Posterior vena cava (tissue), 2 donors: ENCODE results near the gene CDH23. TPM values are rescaled to one million over a fixed set of nuclear protein-coding genes. Genes with fewer than 3 reads are reported as not detected.

ENCODE experiments used
- DNase-seq: peaks from one replicate; pipeline ENCODE4 v3.0.0-alpha.2; 2020; ENCODE audit warnings: low spot score
- intact Hi-C, 2 donors: fragments of 100-400 bp; cut with DNase I; formaldehyde crosslinking; loops; one replicate each; pipeline versions ENCODE4 v1.14.1 to v1.14.2; 2022 to 2023
- total RNA-seq, 2 donors: library from RNA; stranded (reverse); fragmentation: NEBNext Ultra II Directional; extraction: Animal tissue kit (Norgen Biotek cat#: 25700); gene quantifications; one replicate each; pipeline ENCODE4 v1.2.1, GENCODE V29; 2021
- donor health status: DM: yes; HTN: yes; CAD: no.
- donor health status: DM: yes; HTN: yes; CAD: no.

CDH23 gene
- total RNA-seq, 2 donors from 2014 or later, result 24.5 to 43.0 TPM

DNA sequence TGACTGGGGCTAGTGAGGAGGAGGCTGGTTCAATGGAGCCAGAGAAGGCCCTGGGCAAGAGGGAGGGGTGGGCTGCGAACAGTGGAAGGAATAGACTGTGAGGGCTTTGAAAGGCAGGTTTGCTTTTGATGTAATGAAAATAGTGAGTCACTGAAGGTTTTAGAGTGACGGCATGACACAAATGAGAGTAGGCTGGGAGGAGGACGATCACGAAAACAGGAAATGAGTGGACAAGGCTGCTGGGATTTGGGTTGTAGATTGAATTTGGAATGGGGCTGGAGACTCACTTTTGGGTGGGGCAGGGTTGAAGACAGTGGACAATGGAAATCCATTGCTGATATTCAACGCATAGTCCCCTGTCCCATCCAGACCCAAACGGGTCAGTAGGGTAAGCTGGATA lies 139.6 kb downstream of the CDH23 start:
- no peak for DNase-seq
- intact Hi-C loops, result no loop called here

DNA sequence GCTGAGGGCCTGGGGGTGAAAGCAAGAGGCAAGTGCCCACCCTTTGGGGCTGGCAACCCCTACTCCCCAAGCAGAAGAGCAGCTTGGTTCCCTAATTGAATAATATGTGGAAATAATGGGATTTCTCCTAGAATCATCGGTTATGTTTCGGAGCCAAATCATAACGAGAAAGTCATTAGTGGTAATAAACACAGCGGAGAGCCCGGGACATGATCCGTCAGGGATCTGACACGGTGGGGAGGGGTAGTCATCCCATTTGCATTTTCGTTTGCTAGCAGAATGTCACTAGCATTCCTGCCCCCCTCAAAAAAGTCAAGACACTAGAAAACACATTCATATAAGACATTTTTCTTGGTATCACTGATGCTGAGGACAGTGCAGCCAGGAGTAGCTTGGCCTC lies 140.4 kb downstream of the CDH23 start:
- intact Hi-C loops, result no loop called here
- no peak for DNase-seq

GRCh38 chr10:71537681-71538080 lies 141.0 kb downstream of the CDH23 start:
- no peak for DNase-seq
- intact Hi-C loops, result no loop called here

DNA sequence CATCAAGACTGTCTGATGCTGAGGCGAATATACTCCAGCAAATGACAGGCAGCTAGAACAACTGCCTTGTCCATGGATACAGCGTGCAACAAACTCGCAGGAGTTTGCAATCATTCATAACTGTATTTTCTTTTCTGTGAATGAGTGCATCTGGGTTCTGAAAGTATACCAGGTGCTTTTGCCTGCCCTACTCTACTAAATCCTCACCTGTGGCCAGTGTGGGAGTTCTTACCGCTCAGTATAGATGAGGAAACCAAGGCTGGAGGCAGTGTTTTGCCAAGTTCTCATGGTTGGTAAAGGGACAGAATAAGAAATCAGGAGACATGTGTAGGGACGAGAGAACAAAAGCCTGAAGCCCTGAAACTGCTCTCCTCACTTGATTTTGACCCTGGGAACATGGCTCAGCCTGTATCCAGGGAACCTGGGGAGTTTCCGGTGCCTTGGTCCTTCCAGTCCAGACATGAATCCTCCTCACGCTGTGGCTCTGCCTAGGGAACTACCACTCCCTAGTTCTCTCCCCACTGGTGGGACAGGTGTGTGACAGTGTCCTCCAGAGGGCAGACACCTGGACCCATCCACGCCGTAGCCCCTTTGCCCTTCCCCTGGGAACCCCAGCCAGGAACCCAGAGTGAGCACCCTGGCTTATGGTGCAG lies 142.0 kb downstream of the CDH23 start:
- intact Hi-C loops, result no loop called here
- no peak for DNase-seq

DNA sequence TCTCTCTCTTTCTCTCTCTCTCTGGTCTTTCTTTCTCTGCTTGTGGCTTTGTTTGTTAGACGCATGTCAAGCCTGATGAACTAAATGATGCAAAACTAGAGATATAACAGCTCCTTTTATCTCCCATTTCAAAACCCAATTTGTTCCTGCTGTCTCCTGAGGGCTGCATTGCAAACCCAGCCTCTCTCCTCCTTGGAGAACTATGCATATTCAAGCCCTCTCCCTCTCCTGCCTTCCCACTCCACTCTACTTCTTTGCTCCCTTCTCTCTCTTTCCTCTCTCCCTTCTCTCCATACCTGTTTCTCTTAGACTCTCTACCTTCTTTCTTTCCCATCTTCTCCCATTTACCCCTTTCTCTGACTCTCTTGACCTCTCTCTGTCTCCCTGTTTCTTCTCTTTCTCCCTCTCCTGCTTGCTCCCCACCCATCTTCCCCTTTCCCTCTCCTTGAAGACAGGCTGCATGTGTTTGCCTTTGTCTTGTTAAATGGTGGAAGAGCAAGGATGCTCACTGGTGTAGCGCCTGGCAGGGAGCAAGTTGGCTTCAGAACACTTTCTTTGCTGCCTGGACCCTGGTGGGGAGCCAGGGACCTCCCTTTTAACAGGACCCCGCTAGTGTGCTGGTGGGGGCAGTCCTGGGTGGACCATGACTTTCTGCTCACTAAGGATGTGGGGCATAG lies 142.9 kb downstream of the CDH23 start:
- no peak for DNase-seq
- intact Hi-C loops, result no loop called here

DNA sequence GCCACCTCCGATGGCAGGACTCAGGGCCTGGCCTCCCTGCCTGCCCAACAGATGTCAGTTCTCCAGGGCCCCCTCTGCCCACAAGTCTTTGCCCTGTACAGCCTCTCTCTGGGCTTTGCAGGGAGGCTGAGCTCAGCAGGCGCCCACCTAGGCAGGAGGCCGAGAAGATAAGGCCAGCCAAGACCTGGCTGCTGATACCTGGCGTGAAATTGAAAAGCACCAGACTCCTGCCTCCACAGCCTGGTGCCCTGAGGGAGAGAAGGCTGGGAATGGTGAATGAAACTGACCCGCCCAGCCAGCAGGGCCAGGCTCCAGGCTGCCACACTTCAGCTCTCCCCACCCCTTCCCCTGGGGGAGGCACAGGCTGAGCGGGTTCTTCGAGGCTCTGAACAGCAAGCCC lies 145.8 kb downstream of the CDH23 start:
- intact Hi-C loops, result no loop called here
- no peak for DNase-seq

DNA sequence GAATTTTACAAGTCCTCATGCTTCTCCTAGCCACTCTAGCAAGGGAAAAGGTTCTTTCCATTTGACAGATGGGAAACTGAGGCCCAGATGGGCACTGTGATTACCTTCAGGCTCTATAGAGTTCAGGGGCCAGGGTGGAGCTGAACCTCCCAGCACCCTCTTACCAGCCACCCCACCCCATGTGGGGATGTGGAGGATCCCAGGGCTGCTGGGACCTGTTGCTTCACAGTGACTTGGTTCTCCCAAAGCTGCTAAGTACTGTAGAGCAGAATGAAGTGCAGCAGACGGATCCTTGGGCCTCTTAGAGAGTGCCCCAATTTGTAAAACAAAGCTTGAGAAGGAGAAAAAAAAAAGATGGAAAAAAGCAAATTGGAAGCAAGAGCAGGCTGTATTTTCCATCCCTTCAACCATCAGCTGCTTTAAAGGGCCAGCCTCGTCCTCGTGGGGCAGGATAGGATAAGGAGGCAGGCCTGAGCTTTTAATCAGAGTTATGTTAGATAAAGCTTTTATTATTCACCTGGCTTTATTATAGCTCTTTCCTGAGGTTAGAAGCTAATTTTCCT lies 147.0 kb downstream of the CDH23 start:
- intact Hi-C loops, result no loop called here
- DNase-seq, result no peak

DNA sequence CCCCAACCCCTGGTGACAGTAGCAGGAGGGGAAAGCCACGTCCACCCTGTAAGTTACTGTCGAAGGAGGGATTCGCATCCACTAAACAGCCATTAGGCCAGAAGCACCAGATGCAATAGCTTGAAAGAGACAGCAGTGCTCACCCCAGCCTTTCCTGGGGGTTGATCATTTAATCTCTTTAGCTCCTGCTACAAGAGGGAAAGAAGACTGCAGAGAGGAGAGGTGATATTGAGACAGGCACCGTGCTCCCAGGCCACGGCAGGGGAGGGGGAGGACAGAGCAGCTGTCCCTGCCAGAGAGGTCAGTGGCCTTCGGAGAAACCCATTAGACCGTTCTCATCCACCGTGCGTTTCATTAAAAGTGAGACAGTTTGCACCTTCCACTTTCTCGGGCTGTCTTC lies 148.3 kb downstream of the CDH23 start:
- intact Hi-C loops, result no loop called here
- DNase-seq, result no peak

- no peak for DNase-seq
- intact Hi-C loops, result no loop called here
Measured at GRCh38 chr10:71546220-71546619, 149.5 kb downstream of the CDH23 start.

DNA sequence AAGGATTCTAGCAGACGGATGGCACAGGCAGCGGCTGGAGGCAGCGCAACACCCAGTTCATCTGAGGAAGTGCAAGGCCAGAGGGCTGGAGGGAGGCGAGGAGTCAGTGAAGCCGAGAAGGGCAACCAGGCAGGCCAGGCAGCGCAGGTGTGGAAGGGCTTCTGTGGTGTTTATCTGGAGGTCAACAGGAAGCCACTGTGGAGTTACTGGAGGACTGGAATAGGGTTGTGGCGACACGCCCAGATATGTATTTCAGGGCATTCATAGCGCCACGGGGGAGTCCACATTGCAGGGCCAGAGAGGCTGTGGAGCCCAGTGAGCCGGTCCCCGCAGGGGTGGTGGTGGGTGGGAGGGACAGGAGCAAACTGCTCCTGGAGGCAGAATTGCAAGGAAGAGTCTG lies 150.6 kb downstream of the CDH23 start:
- no peak for DNase-seq
- intact Hi-C loops, result no loop called here

GRCh38 chr10:71547876-71548846 lies 151.4 kb downstream of the CDH23 start:
- peak; percentile 88 for DNase-seq

DNA sequence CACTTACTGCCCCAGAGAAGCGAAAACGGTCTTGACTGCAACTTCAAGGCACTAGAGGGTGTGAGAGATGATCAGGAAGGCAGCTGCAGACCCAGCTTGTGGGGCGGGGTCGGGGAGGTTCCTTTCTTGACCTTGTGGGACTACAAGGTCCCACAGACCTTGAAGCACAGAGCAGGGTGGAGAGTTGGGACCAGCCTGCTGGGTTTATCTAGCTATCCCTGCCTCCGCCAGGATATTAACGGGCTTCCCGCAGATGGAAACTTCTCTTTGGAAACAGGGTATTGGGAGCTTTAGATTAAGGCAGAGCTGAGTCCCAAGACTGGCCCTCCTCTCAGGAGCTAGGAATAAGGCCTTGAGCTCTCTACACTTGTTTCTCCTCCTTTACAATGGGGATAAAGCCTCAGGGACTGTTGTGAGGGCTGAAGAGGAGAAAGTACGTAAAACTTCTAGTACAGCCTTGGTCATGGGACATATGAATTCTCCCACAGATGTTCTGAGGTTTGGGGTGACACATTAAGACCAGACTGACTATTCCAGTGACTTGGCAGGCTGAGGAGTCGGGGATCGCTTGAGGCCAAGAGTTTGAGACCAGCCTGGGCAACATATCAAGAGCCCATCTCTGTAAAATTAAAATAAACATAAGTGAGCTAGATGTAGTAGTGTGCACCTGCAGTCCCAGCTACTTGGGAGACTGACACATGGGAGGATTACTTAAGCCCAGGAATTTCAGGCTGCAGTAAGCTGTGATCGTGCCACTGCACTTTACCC lies 153.2 kb downstream of the CDH23 start:
- intact Hi-C loops, result no loop called here

More at GRCh38 chr10:71547876-71548846, 151.4 kb downstream of the CDH23 start:
- intact Hi-C loops, result no loop called here

DNA sequence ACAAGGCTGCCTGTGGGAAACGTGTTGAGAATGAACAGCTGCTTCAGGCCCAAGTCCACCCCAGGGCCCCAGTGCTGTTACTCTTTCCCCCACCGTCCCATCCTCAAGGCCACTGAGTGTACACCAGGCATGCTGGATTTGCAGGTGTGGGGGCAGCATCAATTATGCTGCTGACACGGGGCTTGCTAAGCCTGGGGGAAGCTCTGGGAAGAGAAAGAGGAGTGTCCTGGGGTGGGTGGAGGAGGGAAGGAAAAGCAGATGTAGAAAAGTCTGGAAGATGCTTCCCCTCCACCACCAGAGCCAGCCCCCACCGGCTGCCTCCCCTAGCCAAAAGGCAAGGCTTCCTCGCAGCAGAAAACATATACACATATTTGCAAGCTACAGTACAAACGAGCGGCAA lies 153.9 kb downstream of the CDH23 start:
- intact Hi-C loops, result no loop called here
- no peak for DNase-seq

More for the DNA sequence above, 153.2 kb downstream of the CDH23 start:
- no peak for DNase-seq

DNA sequence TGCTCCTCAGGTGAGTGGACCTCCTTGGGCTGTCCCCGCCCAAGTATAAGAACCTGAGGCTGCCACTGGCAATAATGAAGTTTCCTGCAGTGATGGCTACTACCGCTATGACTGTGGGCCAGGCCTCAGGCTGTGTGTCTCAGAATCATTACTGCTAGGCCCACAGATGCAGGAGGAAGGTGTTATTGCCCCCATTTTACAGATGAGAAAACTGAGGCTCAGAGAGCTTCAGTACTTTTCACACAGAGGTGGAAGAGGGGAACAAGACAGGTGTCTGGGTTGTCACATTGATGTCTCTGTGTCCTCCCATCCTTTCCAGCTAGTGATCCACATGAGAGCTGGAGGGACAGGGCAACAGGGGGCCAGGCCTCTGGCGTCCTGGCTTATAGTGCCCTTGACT lies 155.2 kb downstream of the CDH23 start:
- DNase-seq, result no peak
- intact Hi-C loops, result no loop called here

DNA sequence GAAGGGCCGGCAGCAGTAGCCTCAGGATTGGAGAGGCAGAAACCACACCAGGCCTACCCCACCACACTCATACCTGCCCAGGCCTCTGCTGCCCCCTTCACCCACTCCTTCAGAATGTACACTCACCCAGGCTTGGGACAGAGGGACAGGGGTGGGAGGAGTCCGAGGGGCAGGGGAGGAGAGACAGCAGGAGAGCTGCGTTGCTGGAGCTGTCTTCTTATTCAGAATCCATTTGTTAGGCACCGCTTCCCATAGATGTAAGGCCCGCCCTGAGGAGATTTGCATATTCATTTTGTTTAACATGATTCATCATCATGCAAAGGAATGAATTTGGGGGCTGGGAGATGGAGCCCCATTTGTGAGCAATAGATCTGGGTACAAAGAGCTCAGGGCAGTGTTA lies 156.7 kb downstream of the CDH23 start:
- intact Hi-C loops, result no loop called here
- DNase-seq, result no peak

DNA sequence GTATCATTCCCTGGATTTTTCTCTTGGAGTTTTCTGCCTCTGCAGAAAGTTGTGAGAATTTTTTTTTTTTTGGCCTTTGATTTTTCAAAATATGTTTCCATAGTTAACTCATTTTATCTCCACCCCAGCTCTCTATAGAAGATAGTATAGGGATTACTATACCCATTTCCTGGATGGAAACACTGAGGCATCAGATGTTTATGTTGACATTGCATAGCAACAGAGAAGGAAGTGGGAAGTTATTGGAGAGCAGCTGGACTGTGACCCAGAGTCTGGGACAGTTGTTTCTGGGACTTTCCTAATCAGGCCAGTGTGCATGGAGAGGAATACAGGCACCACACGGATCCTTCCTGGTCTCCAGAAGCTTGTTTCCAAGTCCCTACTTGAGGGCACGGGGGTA lies 158.0 kb downstream of the CDH23 start:
- no peak for DNase-seq
- intact Hi-C loops, result no loop called here

DNA sequence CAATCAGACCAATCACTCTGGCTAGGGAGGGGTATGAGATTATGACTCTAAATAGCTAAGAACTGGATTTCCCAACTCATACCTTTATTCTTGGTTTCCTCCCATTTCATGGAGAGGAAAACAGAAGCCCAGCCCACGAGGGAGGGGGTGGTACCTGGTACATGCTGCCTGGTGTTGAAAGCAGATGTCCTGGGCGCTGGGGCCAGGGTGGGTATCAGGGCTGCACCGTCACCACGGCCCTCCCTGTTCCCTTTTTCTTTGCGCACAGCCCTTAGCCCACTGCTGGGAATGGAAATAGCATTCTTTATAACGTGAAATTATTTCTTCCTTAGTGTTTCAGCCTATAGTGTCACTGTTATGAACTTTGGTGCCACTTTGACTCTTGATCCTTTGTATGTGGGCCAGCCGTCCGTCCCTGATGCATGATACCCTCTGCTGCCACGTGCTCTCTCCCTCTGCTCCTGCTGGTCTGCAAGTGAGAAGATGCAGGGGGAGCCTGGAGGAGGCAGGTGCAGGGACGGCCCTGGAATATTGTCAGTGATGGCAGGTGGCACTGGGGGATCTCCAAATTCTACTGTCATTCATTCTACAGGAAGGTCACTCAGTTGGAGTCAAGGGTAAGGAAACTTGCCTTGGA lies 158.5 kb downstream of the CDH23 start:
- intact Hi-C loops, result no loop called here
- DNase-seq, result no peak

DNA sequence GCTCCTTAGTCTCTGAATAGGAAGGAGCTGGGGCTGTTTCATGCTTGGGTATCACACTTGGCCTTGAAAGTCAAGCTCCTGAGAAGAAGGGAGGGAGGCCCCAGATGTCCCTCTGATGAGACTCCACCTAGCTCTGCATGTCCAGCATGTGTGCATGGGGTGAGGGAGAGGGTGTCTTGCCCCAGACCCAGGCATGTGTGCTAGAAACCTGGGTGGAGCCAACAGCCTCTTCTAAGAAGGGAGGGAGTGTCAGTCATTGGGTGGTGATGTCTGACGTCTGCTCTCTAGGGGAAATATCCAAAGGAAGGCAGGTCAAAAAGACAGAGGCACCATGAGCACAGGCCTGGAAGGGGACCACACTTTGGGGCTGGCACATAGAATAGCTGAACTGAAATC lies 159.0 kb downstream of the CDH23 start:
- no peak for DNase-seq
- intact Hi-C loops, result no loop called here

GRCh38 chr10:71558991-71559390 lies 162.3 kb downstream of the CDH23 start:
- intact Hi-C loops, result no loop called here
- no peak for DNase-seq
